ENCODE measurements around the gene SNAP23.

The SNAP23 gene

DNA sequence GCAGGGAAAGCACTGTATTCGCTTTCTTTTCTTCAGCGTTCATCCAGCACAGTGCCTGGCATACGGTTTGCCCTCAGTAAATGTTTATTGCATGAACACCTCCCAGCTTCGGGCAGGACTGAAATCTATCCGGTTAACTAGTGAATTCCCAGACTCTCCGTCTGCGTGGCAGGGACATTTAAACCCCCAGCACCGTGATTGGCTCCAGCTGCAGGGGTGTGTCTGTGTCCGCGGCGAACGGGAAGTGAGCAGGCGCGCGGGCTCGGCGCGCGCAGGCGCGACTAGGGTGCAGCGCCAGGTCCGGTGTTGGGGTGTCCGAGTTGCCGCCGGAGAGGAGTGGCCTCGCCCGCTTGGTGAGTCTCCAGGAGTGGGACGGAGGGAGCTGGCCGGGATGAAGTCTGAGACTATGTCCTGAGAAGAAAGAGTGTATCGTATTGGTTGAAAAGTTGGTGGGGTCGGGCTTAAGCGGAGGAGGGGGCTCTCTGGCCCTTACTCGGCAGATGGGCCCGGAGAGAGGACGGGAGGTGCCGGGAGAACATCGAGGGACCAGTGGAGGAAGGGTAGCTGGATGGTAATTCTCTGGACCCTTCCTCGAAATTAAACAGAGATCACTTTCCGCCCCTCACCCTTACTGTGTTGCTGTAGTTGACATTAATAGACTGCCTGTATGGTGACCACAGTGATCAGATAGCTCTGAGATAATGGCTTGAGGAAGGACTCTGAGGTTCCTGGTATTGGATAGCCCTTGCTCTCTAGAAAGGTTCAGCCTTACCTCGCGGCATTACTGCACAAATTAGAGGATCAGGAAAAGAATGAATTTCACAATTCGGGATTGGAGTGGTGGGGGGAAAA lies at the start of gene SNAP23:
SNAP23 (plus strand) TSS at position 274 of the 852 bp plus-strand sequence. CDS start 16,213 bp downstream, outside the sequence.
- DNase-seq = peak; percentile 69 to 84 (median 78)

- DNase-seq = no peak
Measured at GRCh38 chr15:42447599-42447998, 47.8 kb upstream of the SNAP23 start.

DNA sequence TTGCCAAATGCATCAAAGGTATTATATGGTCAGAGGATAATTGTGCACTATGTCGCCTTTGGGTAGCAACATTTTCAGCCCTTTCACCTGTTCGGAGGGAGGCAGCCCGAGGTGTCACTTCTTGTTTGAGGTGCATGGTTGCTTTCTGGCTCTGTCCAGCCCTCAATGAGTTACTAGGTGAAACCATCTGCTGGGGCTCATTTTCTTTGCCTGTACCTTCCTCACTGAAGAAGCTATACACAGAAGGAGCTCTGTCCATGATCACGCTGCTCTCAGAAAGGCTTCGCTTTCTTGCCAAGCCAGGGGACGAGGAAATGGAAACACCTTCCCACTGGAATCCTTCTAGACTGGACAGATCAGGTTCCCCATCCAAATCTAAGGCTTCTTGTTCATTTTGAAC lies 47.2 kb upstream of the SNAP23 start:
- DNase-seq = no peak

- no peak for DNase-seq
Measured at GRCh38 chr15:42449770-42450424, 45.5 kb upstream of the SNAP23 start.

DNA sequence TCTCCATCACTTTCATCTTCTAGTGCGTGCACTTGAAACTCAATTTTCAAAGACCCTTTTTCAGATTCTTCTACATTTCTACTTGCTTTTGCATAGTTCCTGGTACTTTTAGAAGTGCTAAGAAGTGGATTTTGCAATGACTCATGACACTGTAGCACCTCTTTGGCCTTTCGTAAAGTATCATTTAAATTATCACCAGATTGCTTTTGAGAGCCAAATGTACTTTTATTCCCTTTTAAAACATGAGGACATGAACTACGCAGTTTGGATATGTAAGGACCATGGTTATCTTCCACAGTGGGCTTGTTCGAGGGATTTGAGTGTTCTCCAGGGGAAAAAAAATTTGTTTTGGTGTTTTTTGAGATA lies 45.0 kb upstream of the SNAP23 start:
- no peak for DNase-seq

DNA sequence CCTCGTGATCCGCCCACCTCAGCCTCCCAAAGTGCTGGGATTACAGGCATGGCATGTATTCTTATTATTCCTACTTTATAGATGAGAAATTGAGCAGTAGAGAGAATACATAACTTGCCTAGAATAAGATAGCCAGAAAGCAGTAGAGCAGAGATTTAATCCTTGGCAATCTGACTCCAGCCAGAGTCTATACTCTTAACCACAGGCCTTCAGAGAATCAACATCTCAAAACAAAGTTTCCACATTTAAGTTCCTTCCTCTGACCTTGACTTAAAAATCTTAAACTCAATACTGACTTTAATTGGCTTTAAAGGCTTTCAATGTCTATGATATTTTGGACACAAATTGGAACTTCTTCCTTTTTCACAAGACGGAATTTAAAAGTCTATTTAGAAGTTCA lies 41.6 kb upstream of the SNAP23 start:
- no peak for DNase-seq

DNA sequence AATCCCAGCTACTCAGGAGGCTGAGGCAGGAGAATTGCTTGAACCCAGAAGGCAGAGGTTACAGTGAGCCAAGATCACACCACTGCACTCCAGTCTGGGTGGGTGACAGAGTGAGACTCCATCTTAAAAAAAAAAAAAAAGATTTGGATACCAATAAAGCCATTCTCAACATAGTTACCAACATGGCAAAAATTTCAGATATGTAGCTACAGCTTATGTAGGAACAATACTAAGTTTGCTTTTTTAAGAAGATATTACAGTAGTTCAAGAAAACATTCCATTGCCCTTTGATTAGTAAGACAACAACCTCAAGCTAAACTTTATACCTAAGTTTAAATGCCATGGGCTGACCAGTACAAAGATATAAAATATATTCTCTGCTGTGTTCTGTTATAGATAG lies 38.9 kb upstream of the SNAP23 start:
- no peak for DNase-seq

DNA sequence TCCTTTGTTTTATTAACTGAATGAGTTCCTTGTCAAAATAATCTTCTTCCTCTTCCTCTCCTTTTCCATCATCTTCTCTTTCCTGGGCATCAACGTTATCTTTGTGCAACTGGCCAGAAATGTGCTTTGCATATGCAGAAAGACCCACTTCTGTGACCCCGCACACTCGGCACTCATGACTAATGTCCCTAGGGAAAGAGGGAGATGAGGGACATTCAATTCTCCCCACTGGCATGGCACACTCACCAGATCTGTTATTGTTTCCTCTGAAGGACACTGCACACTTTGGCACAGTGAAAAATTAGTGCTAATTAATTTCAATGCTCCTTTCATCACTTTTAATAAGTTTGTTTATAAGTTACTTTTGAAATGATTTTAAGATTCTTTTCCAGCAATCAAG lies 38.5 kb upstream of the SNAP23 start:
- DNase-seq = no peak

DNA sequence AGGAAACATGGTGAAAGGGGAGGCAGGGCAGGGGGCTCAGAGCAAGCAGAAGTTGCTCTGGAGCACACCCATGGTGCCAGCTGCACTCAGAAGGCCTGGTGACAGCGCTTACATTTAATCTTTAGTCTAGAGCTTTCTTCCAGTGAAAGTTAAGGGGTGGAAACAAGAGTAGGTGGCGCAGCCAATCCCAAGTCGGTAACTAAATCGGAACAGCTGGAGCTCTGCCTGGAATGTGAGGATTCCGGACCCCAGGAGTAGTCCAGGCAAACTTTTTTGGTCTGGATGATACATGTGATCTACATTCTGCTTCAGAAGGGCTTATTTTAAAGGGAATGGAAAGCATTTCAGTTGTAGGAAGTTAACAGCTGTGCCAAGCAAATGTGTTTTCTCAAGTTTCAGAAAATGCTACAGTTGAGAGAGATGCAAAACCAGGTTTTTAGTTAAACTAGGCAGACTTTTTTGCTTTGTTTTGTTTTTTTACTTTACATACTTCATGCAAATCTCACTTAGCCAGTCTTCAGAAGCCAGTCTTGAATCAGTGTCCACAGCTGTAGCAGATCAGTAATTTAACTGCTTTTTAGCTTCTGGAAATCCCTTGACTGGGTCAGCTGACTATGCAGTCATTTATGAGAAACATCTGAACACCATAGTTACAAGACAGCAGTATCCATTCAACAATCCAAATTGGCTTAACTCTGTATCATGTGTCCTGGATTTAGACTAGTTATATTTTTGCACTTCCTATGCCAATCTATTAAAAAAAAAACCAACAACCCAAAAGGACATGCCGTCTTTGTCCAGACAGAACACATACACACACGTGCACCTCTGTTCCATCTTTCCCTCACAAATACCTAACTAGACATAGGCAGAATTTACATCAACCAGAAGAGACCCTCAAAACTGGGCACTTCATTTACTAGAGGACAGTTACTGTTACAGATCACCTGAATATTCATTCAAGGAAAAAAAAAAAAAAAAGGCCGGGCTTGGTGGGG lies 37.7 kb upstream of the SNAP23 start:
- no peak for DNase-seq

GRCh38 chr15:42461261-42461660 lies 34.2 kb upstream of the SNAP23 start:
- DNase-seq = no peak

- DNase-seq = no peak
Measured at GRCh38 chr15:42465520-42466259, 29.7 kb upstream of the SNAP23 start.

GRCh38 chr15:42471002-42471401 lies 24.4 kb upstream of the SNAP23 start:
- no peak for DNase-seq

GRCh38 chr15:42474827-42475226 lies 20.6 kb upstream of the SNAP23 start:
- DNase-seq = no peak

- DNase-seq = no peak
Measured at GRCh38 chr15:42482701-42483100, 12.7 kb upstream of the SNAP23 start.

GRCh38 chr15:42483677-42484076 lies 11.8 kb upstream of the SNAP23 start:
- DNase-seq = no peak

DNA sequence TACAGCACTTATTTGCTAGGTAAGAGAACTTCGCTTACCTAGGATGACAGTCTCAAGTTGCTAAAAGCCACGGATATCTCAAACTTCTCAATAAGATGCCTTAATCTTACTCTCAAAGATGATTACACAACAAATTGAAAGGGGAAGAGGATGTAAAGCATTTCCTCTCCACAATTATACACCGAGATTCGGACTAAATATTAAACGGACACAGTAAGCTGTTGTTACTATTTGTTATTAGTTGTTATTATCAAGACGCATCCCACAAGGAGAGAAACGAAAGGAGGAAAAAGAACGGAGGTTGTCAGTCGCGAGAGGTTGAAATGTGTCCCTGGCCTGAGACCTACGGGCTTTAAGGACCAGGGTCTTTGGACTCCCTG lies 5.2 kb upstream of the SNAP23 start:
- DNase-seq = peak in 2 of 6 experiments; percentile 37 to 54

- peak; percentile 74 to 92 (median 84) for DNase-seq
Measured at GRCh38 chr15:42490671-42491538, 4.5 kb upstream of the SNAP23 start, which contains the start of gene ZNF106. Gene ZNF106, minus strand, starts transcription at chr15:42491141. Its CDS starts 18,852 bp downstream, at chr15:42472289.

GRCh38 chr15:42491539-42492225 lies 3.8 kb upstream of the SNAP23 start:
- DNase-seq = no peak

GRCh38 chr15:42493679-42494078 lies 1.8 kb upstream of the SNAP23 start:
- DNase-seq = no peak

DNA sequence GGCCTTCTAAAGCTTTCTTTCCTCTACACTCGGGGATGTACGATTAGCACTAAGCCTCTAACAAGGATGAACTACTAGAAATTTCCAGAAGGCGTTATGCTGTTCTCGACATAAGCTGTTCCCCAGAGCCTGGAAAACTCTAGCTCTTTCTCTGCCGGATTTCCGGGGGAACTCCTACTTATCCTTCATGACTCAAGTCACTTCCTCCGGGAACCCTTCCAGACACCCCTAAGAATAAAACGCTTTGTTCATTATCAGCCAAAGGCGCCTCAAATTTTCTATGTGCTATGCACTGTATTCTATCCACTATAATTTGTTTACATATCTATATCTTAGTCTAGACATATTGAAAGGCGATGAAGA lies 455 bp upstream of the SNAP23 start:
- peak in 2 of 6 experiments; percentile 5 to 12 for DNase-seq
